Neutrophil (primary cell): Measurements from ENCODE around the gene ARFIP2.

Experiments
- H3K27ac ChIP-seq: fragments of 200-600 bp; sonication (generic); 2 replicates; pipeline ENCODE4 v1.5.1; 2016; ENCODE audit warnings: mild to moderate bottlenecking, moderate library complexity
- H3K27me3 ChIP-seq: fragments of 200-600 bp; sonication (generic); 2 replicates; pipeline ENCODE4 v1.6.0; 2016; ENCODE audit warnings: mild to moderate bottlenecking
- H3K36me3 ChIP-seq: fragments of 200-600 bp; sonication (generic); 2 replicates; pipeline ENCODE4 v1.5.1; 2017
- H3K4me1 ChIP-seq, 2 experiments: fragments of 200-600 bp in 1 of 2; sonication (generic) in 1 of 2; 1 replicate in 1 of 2; 2 replicates in 1 of 2; pipeline versions ENCODE4 v1.5.1 to v1.6.1; 2013 to 2016; ENCODE audit warnings: low read depth in 1 of 2, low read length in 1 of 2, mild to moderate bottlenecking in 1 of 2, moderate library complexity in 1 of 2; ENCODE audit not compliant: control insufficient read depth in 1 of 2, insufficient read depth in 1 of 2
- H3K4me3 ChIP-seq, 2 experiments: fragments of 200-600 bp in 1 of 2; sonication (generic) in 1 of 2; 1 replicate in 1 of 2; 2 replicates in 1 of 2; pipeline ENCODE4 v1.5.1; 2013 to 2016; ENCODE audit warnings: low read depth in 1 of 2, low read length in 1 of 2, mild to moderate bottlenecking in 1 of 2, moderate library complexity in 1 of 2
- H3K9me3 ChIP-seq: fragments of 200-600 bp; sonication (generic); 2 replicates; pipeline ENCODE4 v1.5.1; 2016
- CTCF ChIP-seq: fragments of 200-600 bp; sonication (generic); IDR thresholded peaks from 2 replicates; pipeline ENCODE4 v1.5.1; 2016; ENCODE audit warnings: antibody characterized with exemption

The ARFIP2 gene

GRCh38 chr11:6481924-6482275 lies 769 bp upstream of the ARFIP2 start:
- H3K4me1 ChIP-seq: peaks cover 18 to 23% of the 10 kb centered on the region in 2 experiments
- no peaks in the 10 kb centered on the region for H3K27me3 ChIP-seq
- H3K27ac ChIP-seq: peak overlapping the region; percentile 92
- H3K9me3 ChIP-seq: no peaks in the 10 kb centered on the region
- TF ChIP-seq CTCF: no peak
- H3K4me3 ChIP-seq: peak overlapping the region; percentile 79 to 87
- H3K36me3 ChIP-seq: peaks cover 18% of the 10 kb centered on the region

GRCh38 chr11:6480299-6480914 lies 724 bp downstream of the ARFIP2 start:
- TF ChIP-seq CTCF: no peak
- H3K4me1 ChIP-seq: peaks cover 18 to 23% of the 10 kb centered on the region in 2 experiments
- H3K9me3 ChIP-seq: no peaks in the 10 kb centered on the region
- H3K27me3 ChIP-seq: no peaks in the 10 kb centered on the region
- peak overlapping the region; percentile 92 for H3K27ac ChIP-seq
- H3K36me3 ChIP-seq: peaks cover 22% of the 10 kb centered on the region
- peak overlapping the region; percentile 79 to 87 for H3K4me3 ChIP-seq

GRCh38 chr11:6476571-6476970 lies 4.6 kb downstream of the ARFIP2 start:
- Histone ChIP-seq H3K4me3 (no peak overlapping the region), H3K36me3 (peaks cover 22% of the 10 kb centered on the region), H3K9me3 (no peaks in the 10 kb centered on the region), H3K27me3 (no peaks in the 10 kb centered on the region), H3K4me1 (peaks cover 25% of the 10 kb centered on the region in 2 experiments), H3K27ac (no peak overlapping the region)
- no peak for TF ChIP-seq CTCF

- TF ChIP-seq CTCF: no peak
- Histone ChIP-seq H3K36me3 (peaks cover 22% of the 10 kb centered on the region), H3K9me3 (no peaks in the 10 kb centered on the region), H3K4me1 (peaks cover 22 to 23% of the 10 kb centered on the region in 2 experiments), H3K27ac (no peak overlapping the region), H3K27me3 (no peaks in the 10 kb centered on the region), H3K4me3 (no peak overlapping the region)
Observed at GRCh38 chr11:6475936-6476335, 5.2 kb downstream of the ARFIP2 start.

GRCh38 chr11:6474806-6475500 lies 6.2 kb downstream of the ARFIP2 start:
- no peak overlapping the region for H3K4me3 ChIP-seq
- no peak for TF ChIP-seq CTCF
- peaks cover 14 to 17% of the 10 kb centered on the region in 2 experiments for H3K4me1 ChIP-seq
- no peaks in the 10 kb centered on the region for H3K27me3 ChIP-seq
- H3K27ac ChIP-seq: peak overlapping the region; percentile 76
- H3K36me3 ChIP-seq: peaks cover 22% of the 10 kb centered on the region
- H3K9me3 ChIP-seq: no peaks in the 10 kb centered on the region
